ENCODE measurements around the gene USP3. TPM values are rescaled to one million over a fixed set of nuclear protein-coding genes. Genes with fewer than 3 reads are reported as not detected.

Gene USP3
- total and polyA plus RNA-seq, 9 of the 15 experiments (the other 6 are each of a cell fraction or from before 2014, with no cell fraction given) = 17.3 to 54.3 (median 34.8) TPM

DNA sequence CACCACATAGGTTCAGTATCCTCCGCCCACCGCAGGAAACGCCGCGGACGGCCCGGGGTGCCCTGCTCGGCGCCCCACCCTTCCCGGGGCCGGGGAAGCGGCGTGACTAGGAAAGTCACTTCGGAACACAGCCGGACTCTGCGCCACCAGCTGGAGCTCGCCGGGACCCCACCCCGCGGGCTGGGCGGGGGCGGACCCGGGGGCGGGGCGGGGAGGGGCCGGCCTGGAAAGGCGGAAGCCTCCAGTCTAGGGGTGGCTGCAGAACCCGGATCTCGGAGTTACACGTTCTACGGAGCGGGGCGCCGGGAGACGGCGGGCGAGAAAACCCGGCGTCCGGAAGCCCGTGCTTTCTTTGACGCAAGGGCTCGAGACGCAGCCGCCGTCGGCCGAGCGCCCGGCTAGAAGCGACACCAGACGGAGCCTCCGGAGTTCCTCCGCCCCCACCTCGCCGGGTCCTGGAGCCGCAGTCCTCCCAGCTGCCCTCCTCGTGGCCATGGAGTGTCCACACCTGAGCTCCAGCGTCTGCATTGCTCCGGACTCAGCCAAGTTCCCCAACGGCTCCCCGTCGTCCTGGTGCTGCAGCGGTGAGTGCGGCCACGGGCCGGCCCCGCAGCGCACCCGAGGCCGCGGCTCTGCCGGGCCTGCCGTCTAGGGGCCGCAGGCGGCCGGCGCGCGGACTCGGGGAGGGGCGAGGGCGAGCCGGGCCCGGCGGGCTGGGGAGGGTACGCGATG lies at the start of gene USP3 (continued):
- TF ChIP-seq, protein P1, sequence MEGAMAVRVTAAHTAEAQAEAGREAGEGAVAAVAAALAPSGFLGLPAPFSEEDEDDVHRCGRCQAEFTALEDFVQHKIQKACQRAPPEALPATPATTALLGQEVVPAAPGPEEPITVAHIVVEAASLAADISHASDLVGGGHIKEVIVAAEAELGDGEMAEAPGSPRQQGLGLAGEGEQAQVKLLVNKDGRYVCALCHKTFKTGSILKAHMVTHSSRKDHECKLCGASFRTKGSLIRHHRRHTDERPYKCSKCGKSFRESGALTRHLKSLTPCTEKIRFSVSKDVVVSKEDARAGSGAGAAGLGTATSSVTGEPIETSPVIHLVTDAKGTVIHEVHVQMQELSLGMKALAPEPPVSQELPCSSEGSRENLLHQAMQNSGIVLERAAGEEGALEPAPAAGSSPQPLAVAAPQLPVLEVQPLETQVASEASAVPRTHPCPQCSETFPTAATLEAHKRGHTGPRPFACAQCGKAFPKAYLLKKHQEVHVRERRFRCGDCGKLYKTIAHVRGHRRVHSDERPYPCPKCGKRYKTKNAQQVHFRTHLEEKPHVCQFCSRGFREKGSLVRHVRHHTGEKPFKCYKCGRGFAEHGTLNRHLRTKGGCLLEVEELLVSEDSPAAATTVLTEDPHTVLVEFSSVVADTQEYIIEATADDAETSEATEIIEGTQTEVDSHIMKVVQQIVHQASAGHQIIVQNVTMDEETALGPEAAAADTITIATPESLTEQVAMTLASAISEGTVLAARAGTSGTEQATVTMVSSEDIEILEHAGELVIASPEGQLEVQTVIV (CRISPR knock-in tag; IDR thresholded peaks at IDR 0.05; ENCODE audit: borderline replicate concordance) = no peak; the same call in 1 of the 2 replicates
- TF ChIP-seq HDAC1 (IDR thresholded peaks at IDR 0.05) (peak in 1 of 2 experiments; percentile 35; a peak in 1 of 4 replicates), SETDB1 (IDR thresholded peaks at IDR 0.05; ENCODE audit: low read length) (no peak), GATAD2A (IDR thresholded peaks at IDR 0.05) (no peak), SRSF1 (IDR thresholded peaks at IDR 0.05; ENCODE audit: low read depth, low read length) (no peak), CSDE1 (IDR thresholded peaks at IDR 0.05) (no peak), ZBTB7A (IDR thresholded peaks at IDR 0.05; ENCODE audit: borderline replicate concordance, control insufficient read depth, low read depth, low read length) (peak; percentile 78; the same call in 1 of the 2 replicates), E2F5 (CRISPR knock-in tag; IDR thresholded peaks at IDR 0.05) (no peak), AFF1 (IDR thresholded peaks at IDR 0.05; ENCODE audit: low read depth in 1 of 2, partially characterized antibody in 2 of 2) (no peak), SAP30 (IDR thresholded peaks at IDR 0.05; ENCODE audit: borderline replicate concordance, insufficient read depth, low read depth, low read length, poor library complexity, severe bottlenecking) (peak; percentile 69), ZKSCAN1 (IDR thresholded peaks at IDR 0.05; ENCODE audit: low read depth, low read length) (no peak), SMAD4 (CRISPR knock-in tag; conservative IDR thresholded peaks at IDR 0.05) (peak; percentile 98), ZNF239 (CRISPR knock-in tag; IDR thresholded peaks at IDR 0.05) (no peak)
- TF ChIP-seq, protein P2, sequence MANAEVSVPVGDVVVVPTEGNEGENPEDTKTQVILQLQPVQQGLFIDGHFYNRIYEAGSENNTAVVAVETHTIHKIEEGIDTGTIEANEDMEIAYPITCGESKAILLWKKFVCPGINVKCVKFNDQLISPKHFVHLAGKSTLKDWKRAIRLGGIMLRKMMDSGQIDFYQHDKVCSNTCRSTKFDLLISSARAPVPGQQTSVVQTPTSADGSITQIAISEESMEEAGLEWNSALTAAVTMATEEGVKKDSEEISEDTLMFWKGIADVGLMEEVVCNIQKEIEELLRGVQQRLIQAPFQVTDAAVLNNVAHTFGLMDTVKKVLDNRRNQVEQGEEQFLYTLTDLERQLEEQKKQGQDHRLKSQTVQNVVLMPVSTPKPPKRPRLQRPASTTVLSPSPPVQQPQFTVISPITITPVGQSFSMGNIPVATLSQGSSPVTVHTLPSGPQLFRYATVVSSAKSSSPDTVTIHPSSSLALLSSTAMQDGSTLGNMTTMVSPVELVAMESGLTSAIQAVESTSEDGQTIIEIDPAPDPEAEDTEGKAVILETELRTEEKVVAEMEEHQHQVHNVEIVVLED (CRISPR knock-in tag; IDR thresholded peaks at IDR 0.05) = peak; percentile 94
- TF ChIP-seq, protein P3, sequence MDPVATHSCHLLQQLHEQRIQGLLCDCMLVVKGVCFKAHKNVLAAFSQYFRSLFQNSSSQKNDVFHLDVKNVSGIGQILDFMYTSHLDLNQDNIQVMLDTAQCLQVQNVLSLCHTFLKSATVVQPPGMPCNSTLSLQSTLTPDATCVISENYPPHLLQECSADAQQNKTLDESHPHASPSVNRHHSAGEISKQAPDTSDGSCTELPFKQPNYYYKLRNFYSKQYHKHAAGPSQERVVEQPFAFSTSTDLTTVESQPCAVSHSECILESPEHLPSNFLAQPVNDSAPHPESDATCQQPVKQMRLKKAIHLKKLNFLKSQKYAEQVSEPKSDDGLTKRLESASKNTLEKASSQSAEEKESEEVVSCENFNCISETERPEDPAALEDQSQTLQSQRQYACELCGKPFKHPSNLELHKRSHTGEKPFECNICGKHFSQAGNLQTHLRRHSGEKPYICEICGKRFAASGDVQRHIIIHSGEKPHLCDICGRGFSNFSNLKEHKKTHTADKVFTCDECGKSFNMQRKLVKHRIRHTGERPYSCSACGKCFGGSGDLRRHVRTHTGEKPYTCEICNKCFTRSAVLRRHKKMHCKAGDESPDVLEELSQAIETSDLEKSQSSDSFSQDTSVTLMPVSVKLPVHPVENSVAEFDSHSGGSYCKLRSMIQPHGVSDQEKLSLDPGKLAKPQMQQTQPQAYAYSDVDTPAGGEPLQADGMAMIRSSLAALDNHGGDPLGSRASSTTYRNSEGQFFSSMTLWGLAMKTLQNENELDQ (CRISPR knock-in tag; IDR thresholded peaks at IDR 0.05; ENCODE audit: borderline replicate concordance) = no peak

Data from K562 (cell line).